ENCODE measurements around the gene GNS. TPM values are rescaled to one million over a fixed set of nuclear protein-coding genes. Genes with fewer than 3 reads are reported as not detected.
A peak's percentile ranks its signal among the peaks of the same experiment; 100 is the strongest.

GNS gene
- total RNA-seq, 1 experiment from 2014 or later: 55.1 TPM

- no peak overlapping the region for H3K9ac ChIP-seq (ENCODE audit: low read length)
- no peaks in the 10 kb centered on the region for H3K27me3 ChIP-seq (ENCODE audit: low read length)
- no peak overlapping the region for H3K4me3 ChIP-seq (ENCODE audit: low read length)
- ChIA-PET CTCF (interaction anchor here (0.7 to 3.1 kb wide), 5 partner anchors 71 to 842 kb away, joined by 3 to 15 read pairs (median 4); no protein-coding TSS in a partner anchor), POLR2A (ENCODE audit: unreplicated experiment) (no interaction called here)
- H3K36me3 ChIP-seq (ENCODE audit: low read depth, low read length): 0 out of 2 replicates have a peak, but pooled peaks cover 5% of the 10 kb centered on the region
- no peak overlapping the region for H2AFZ ChIP-seq (ENCODE audit: low read length)
- no peak overlapping the region for H3K4me2 ChIP-seq (ENCODE audit: low read length)
- BruUV-seq (replicated peaks): no TSS peak
- no peaks in the 10 kb centered on the region for H3K9me3 ChIP-seq (ENCODE audit: low read length)
- H3F3A ChIP-seq (ENCODE audit: low read length, unreplicated experiment): no peaks in the 10 kb centered on the region
- H3K27ac ChIP-seq (ENCODE audit: low read length): no peak overlapping the region
- intact Hi-C loops (cut with micrococcal nuclease): loop anchor here (1.0 to 5.0 kb wide), 5 partner anchors 69 to 869 kb away; partner anchors contain the start of gene TBK1
- H4K20me1 ChIP-seq (ENCODE audit: low read length): no peaks in the 10 kb centered on the region
- no peaks in the 10 kb centered on the region for H3K4me1 ChIP-seq (ENCODE audit: insufficient read depth, low read length)
- DNase-seq: peak; percentile 73
- TF ChIP-seq EZH2 (IDR thresholded peaks at IDR 0.05; ENCODE audit: low read length, unreplicated experiment) (no peak), EZH2phosphoT487 (IDR thresholded peaks at IDR 0.05; ENCODE audit: borderline replicate concordance, low read length) (no peak)
- TF ChIP-seq, protein P1, sequence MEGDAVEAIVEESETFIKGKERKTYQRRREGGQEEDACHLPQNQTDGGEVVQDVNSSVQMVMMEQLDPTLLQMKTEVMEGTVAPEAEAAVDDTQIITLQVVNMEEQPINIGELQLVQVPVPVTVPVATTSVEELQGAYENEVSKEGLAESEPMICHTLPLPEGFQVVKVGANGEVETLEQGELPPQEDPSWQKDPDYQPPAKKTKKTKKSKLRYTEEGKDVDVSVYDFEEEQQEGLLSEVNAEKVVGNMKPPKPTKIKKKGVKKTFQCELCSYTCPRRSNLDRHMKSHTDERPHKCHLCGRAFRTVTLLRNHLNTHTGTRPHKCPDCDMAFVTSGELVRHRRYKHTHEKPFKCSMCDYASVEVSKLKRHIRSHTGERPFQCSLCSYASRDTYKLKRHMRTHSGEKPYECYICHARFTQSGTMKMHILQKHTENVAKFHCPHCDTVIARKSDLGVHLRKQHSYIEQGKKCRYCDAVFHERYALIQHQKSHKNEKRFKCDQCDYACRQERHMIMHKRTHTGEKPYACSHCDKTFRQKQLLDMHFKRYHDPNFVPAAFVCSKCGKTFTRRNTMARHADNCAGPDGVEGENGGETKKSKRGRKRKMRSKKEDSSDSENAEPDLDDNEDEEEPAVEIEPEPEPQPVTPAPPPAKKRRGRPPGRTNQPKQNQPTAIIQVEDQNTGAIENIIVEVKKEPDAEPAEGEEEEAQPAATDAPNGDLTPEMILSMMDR (conservative IDR thresholded peaks at IDR 0.05; ENCODE audit: low read depth, low read length): peak; percentile 73
- no peaks in the 10 kb centered on the region for H3K79me2 ChIP-seq (ENCODE audit: low read length)
- peak; percentile 47 for ATAC-seq
- H3K9me2 ChIP-seq (replicated peaks; ENCODE audit: low read length): no peaks in the 10 kb centered on the region
These were observed 63.0 kb downstream of the GNS start for GRCh38 chr12:64696080-64696741.

DNA sequence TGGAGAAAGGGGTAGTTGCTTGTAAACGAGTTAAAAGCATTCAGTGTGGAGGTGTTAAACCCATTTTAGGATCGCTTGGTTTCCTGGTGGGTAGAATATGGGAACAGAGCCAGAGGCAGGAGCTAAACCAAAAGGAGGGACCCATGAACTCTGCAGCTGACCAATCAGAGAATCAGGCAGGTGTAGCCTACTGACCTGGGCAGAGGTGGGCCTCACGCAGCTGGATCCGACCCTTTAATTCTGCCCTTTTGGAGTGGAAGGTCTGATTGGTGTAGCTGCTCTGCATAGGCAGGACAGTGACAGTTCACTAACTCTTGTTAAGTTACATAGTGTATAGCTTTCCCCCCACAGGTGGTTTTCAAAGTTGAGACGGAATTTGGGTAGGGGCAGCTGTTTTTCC is 63.7 kb downstream of the GNS start:
- Histone ChIP-seq H3F3A (ENCODE audit: low read length, unreplicated experiment) (no peaks in the 10 kb centered on the region), H2AFZ (ENCODE audit: low read length) (no peak overlapping the region), H3K9me3 (ENCODE audit: low read length) (no peaks in the 10 kb centered on the region), H4K20me1 (ENCODE audit: low read length) (no peaks in the 10 kb centered on the region), H3K4me2 (ENCODE audit: low read length) (no peak overlapping the region), H3K4me1 (ENCODE audit: insufficient read depth, low read length) (no peaks in the 10 kb centered on the region), H3K9ac (ENCODE audit: low read length) (no peak overlapping the region), H3K79me2 (ENCODE audit: low read length) (no peaks in the 10 kb centered on the region), H3K36me3 (ENCODE audit: low read depth, low read length) (0 out of 2 replicates have a peak, but pooled peaks cover 5% of the 10 kb centered on the region), H3K27ac (ENCODE audit: low read length) (no peak overlapping the region), H3K9me2 (replicated peaks; ENCODE audit: low read length) (no peaks in the 10 kb centered on the region), H3K4me3 (ENCODE audit: low read length) (no peak overlapping the region), H3K27me3 (ENCODE audit: low read length) (no peaks in the 10 kb centered on the region)
- POLR2A ChIA-PET (ENCODE audit: unreplicated experiment): no interaction called here
- no peak for TF ChIP-seq EZH2phosphoT487 (IDR thresholded peaks at IDR 0.05; ENCODE audit: borderline replicate concordance, low read length)
- TF ChIP-seq, protein P1 (conservative IDR thresholded peaks at IDR 0.05; ENCODE audit: low read depth, low read length): no peak
- no peak for TF ChIP-seq EZH2 (IDR thresholded peaks at IDR 0.05; ENCODE audit: low read length, unreplicated experiment)
- intact Hi-C loops (cut with micrococcal nuclease): loop anchor here (5.0 kb wide), 3 partner anchors 68 to 868 kb away; partner anchors contain the start of gene TBK1
- TSS peak; percentile 51 for BruUV-seq (replicated peaks)
- DNase-seq (no peak), ATAC-seq (no peak)
- CTCF ChIA-PET: interaction anchor here (0.7 to 3.1 kb wide), 4 partner anchors 70 to 146 kb away, joined by 3 to 15 read pairs (median 4); no protein-coding TSS in a partner anchor

Measured in PC-3 (cell line).